ENCODE data around the gene MPI. TPM values are rescaled to one million over a fixed set of nuclear protein-coding genes. Genes with fewer than 3 reads are reported as not detected.

Gene MPI, protein sequence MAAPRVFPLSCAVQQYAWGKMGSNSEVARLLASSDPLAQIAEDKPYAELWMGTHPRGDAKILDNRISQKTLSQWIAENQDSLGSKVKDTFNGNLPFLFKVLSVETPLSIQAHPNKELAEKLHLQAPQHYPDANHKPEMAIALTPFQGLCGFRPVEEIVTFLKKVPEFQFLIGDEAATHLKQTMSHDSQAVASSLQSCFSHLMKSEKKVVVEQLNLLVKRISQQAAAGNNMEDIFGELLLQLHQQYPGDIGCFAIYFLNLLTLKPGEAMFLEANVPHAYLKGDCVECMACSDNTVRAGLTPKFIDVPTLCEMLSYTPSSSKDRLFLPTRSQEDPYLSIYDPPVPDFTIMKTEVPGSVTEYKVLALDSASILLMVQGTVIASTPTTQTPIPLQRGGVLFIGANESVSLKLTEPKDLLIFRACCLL
- 63.9 and 64.4 TPM in 2 replicates for total RNA-seq

GRCh38 chr15:74889883-74890664 is at the start of gene MPI:
Gene MPI (plus strand): TSS chr15:74890042. CDS start chr15:74890074, 32 bp downstream.
- Mint-ChIP-seq H3K9me3 (no peaks in the 10 kb centered on the region), H3K36me3 (ENCODE audit: low read depth) (peaks cover 32% of the 10 kb centered on the region), H3K27ac (peak within 1 kb of the TSS; percentile 84), H3K27me3 (no peaks in the 10 kb centered on the region), H3K4me3 (peak within 1 kb of the TSS; percentile 80), H3K4me1 (peaks cover 39% of the 10 kb centered on the region)
- intact Hi-C loops (cut with micrococcal nuclease), result loop anchor here (1.0 kb wide), 5 partner anchors 11 to 48 kb away; partner anchors contain the start of genes COX5A, FAM219B and SCAMP2
- DNase-seq, result peak; percentile 96

DNA sequence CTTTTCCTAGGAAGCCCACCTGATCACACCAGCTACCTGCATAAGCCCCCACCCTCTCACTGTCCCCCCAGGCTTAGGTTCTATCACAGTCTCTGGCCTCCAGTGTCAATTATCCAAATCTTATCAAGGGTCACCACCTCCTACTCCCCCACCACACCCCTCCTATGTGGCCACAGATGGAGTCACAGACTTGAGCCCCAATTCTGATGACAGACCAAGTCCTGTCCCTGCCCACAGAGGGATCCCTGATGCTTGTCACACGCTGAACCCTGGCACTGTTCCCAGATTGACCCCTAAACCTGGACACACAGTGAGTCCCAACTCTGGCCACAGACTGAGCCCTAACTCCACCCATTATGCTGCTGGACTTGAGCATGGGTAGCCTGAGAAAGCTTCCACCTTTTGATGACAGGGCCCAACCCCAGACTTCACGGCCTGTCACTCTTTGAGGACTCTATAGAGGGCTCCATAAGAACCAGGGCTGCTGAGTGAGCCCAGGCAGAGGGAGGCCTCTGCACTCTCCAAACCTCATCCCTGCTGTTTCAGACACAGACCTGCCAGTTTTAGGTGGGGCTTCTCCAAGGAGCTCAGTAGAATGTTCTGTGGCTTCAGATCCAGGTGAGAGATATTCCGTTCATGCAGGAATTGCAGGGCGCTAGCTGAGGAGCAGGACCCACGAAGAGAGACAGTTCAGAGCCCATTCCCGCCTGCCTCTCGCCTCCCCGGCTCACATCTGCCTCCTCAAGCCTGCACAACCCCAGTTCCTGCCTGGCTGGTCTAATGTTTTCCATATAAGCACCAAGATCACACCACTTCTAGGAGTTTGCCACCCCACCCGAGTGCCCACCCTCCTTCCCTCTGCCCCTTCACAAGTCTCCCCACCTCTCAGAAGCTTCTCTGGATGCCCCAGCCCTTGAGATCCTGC is 48.7 kb upstream of the MPI start:
- Mint-ChIP-seq H3K27ac (peak overlapping the region; percentile 35), H3K27me3 (no peaks in the 10 kb centered on the region), H3K36me3 (ENCODE audit: low read depth) (peaks cover 28% of the 10 kb centered on the region), H3K9me3 (no peaks in the 10 kb centered on the region), H3K4me1 (peaks cover 42% of the 10 kb centered on the region), H3K4me3 (peak overlapping the region; percentile 95)
- DNase-seq, result no peak
- intact Hi-C loops (cut with micrococcal nuclease), result loop anchor here (5.0 to 10.0 kb wide), 2 partner anchors 111 to 296 kb away; partner anchors contain the start of gene ARID3B

DNA sequence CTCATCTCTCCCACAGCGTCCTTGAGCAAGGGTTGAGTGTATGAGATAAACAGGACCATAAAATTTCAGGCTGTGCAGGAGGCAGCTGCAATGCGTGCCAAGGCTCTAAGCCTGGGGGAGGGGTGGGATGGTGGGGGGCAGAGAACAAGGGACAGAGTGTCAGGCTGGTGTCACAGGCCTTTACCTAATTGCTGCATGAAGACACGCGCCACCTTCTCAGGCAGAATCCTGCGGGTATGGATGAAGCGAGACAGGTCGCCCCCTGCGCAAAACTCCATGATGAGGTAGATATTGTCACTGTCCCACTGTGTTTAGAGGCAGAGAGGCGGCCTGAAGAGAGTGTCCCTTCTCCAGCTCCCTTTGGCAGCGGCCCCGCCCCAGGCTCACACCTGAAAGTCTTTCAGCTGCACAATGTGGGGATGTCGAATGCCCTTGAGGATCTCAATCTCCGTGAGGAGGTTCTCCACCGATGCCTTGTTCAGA is 47.9 kb upstream of the MPI start:
- DNase-seq, result peak; percentile 67
- intact Hi-C loops (cut with micrococcal nuclease), result loop anchor here (2.0 to 10.0 kb wide), 3 partner anchors 61 to 297 kb away; partner anchors contain the start of gene ARID3B
- peak overlapping the region; percentile 89 for H3K27ac Mint-ChIP-seq
- H3K4me3 Mint-ChIP-seq, result peak overlapping the region; percentile 95
- H3K4me1 Mint-ChIP-seq, result peaks cover 44% of the 10 kb centered on the region
- H3K36me3 Mint-ChIP-seq (ENCODE audit: low read depth), result peaks cover 30% of the 10 kb centered on the region
- H3K27me3 Mint-ChIP-seq, result no peaks in the 10 kb centered on the region
- no peaks in the 10 kb centered on the region for H3K9me3 Mint-ChIP-seq

- Mint-ChIP-seq H3K9me3 (no peaks in the 10 kb centered on the region), H3K27me3 (no peaks in the 10 kb centered on the region), H3K4me3 (peak within 1 kb of the TSS; percentile 95), H3K27ac (peak within 1 kb of the TSS; percentile 95), H3K36me3 (ENCODE audit: low read depth) (peaks cover 34% of the 10 kb centered on the region), H3K4me1 (peaks cover 48% of the 10 kb centered on the region)
- peak; percentile 99 for DNase-seq
- intact Hi-C loops (cut with micrococcal nuclease), result loop anchor here (1.0 to 10.0 kb wide), 4 partner anchors 30 to 298 kb away; partner anchors contain the start of genes ARID3B and SCAMP2
Observed at GRCh38 chr15:74842581-74843444, 47.0 kb upstream of the MPI start, which contains the start of gene ULK3. Gene ULK3 (minus strand): TSS chr15:74843156. CDS start chr15:74843105, 51 bp downstream.

DNA sequence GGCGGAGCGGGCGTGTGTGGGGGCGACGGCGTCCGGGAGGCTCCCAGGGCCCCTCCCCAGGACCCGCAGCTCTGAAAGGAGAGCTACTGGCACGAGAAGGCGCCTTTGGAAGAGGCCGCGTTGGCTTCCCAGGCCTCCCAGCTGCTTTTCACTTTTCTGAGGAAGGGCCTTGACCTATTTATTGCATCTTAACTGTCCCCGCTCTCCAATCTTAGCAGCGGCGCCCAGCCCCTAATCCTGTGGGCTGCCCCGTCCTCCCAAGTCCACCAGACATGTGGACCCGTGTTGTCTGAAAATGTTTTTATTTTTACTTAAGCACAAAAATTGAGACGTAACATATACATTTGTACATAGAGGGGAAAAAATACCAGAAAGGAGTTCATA is 46.4 kb upstream of the MPI start:
- peaks cover 48% of the 10 kb centered on the region for H3K4me1 Mint-ChIP-seq
- intact Hi-C loops (cut with micrococcal nuclease), result loop anchor here (1.0 to 10.0 kb wide), 4 partner anchors 30 to 299 kb away; partner anchors contain the start of genes ARID3B and SCAMP2
- DNase-seq, result no peak
- H3K27ac Mint-ChIP-seq, result peak overlapping the region; percentile 95
- no peaks in the 10 kb centered on the region for H3K27me3 Mint-ChIP-seq
- H3K4me3 Mint-ChIP-seq, result peak overlapping the region; percentile 95
- H3K9me3 Mint-ChIP-seq, result no peaks in the 10 kb centered on the region
- peaks cover 37% of the 10 kb centered on the region for H3K36me3 Mint-ChIP-seq (ENCODE audit: low read depth)

GRCh38 chr15:74843891-74844299 is 45.9 kb upstream of the MPI start:
- Mint-ChIP-seq H3K4me3 (peak overlapping the region; percentile 95), H3K27me3 (no peaks in the 10 kb centered on the region), H3K27ac (peak overlapping the region; percentile 95), H3K4me1 (peaks cover 48% of the 10 kb centered on the region), H3K36me3 (ENCODE audit: low read depth) (peaks cover 42% of the 10 kb centered on the region), H3K9me3 (no peaks in the 10 kb centered on the region)
- DNase-seq, result peak; percentile 64
- intact Hi-C loops (cut with micrococcal nuclease), result loop anchor here (1.0 to 10.0 kb wide), 4 partner anchors 29 to 299 kb away; partner anchors contain the start of genes ARID3B and SCAMP2

DNA sequence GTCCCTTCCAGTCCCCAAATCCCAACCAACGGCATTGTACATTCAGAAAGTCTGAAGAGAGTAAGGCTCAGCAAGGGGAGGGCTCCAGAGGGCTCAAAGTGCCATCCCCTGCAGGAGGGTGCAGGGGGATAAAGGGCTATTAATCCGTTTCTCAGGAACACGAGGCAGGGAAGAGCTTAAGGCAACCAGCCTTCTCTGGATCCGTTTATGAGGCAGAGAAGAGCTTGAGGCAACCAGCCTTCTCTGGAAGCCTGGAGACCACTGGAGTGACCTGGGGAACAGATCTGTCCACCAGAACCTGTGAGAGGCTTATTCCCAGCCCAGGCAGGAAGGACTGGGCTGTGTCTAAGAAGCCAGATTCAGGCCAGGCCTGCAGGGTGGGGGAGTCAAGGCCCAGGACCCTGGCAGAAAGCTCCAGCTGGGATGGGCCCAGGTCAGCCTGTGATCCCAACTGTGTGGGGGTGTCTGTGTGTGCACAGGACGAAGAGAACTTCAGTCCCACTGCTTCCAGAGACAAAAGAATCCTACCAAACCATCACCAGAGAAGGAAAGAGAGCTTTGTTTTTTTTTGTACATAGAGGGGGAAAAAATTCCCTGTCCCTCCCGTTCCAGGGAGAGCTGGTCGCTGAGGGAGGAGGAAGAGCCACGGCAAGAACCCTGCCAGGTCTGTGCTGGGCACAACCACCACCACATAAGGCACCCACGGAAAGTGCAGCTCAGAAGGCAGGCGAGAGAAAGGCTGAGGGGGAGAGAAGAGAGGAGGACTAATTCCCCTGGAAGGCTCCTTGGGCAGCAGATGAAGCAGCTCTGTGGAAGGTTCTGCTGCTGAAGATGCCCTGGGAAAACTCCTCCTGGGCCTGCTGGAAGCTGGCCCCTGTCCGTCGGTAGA is 45.3 kb upstream of the MPI start:
- no peaks in the 10 kb centered on the region for H3K27me3 Mint-ChIP-seq
- peak overlapping the region; percentile 95 for H3K4me3 Mint-ChIP-seq
- DNase-seq, result no peak
- intact Hi-C loops (cut with micrococcal nuclease), result loop anchor here (1.0 to 10.0 kb wide), 5 partner anchors 26 to 300 kb away; partner anchors contain the start of genes ARID3B and FAM219B
- no peaks in the 10 kb centered on the region for H3K9me3 Mint-ChIP-seq
- peaks cover 43% of the 10 kb centered on the region for H3K36me3 Mint-ChIP-seq (ENCODE audit: low read depth)
- peak overlapping the region; percentile 95 for H3K27ac Mint-ChIP-seq
- peaks cover 48% of the 10 kb centered on the region for H3K4me1 Mint-ChIP-seq

DNA sequence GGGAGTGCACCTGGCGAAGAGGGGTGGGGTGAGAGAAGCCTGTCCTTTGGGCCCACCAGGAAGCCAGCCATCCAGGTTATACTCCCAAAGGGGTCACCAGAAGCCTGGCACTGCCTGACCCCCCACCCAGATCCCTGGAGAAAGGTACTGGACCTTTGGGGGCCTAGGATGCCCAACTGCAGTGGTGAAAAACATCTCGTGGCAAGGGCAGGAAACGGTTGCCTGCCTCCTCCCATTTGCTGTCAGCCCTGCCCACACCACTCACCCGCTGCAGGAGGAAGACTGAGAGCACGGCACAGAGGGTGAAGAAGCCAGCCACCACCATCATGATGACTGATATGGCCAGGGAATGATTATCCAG is 44.7 kb upstream of the MPI start:
- no peaks in the 10 kb centered on the region for H3K27me3 Mint-ChIP-seq
- H3K4me1 Mint-ChIP-seq, result peaks cover 48% of the 10 kb centered on the region
- H3K4me3 Mint-ChIP-seq, result peak overlapping the region; percentile 95
- DNase-seq, result peak; percentile 88
- no peaks in the 10 kb centered on the region for H3K9me3 Mint-ChIP-seq
- peaks cover 47% of the 10 kb centered on the region for H3K36me3 Mint-ChIP-seq (ENCODE audit: low read depth)
- peak overlapping the region; percentile 95 for H3K27ac Mint-ChIP-seq
- intact Hi-C loops (cut with micrococcal nuclease), result loop anchor here (1.0 to 10.0 kb wide), 4 partner anchors 25 to 300 kb away; partner anchors contain the start of genes ARID3B and FAM219B

GRCh38 chr15:74845581-74845980 is 44.3 kb upstream of the MPI start:
- peak; percentile 77 for DNase-seq
- peaks cover 47% of the 10 kb centered on the region for H3K4me1 Mint-ChIP-seq
- H3K27ac Mint-ChIP-seq, result peak overlapping the region; percentile 95
- no peaks in the 10 kb centered on the region for H3K9me3 Mint-ChIP-seq
- no peaks in the 10 kb centered on the region for H3K27me3 Mint-ChIP-seq
- intact Hi-C loops (cut with micrococcal nuclease), result loop anchor here (1.0 to 10.0 kb wide), 4 partner anchors 25 to 301 kb away; partner anchors contain the start of genes ARID3B and FAM219B
- peaks cover 49% of the 10 kb centered on the region for H3K36me3 Mint-ChIP-seq (ENCODE audit: low read depth)
- peak overlapping the region; percentile 95 for H3K4me3 Mint-ChIP-seq

GRCh38 chr15:74847432-74847831 is 42.4 kb upstream of the MPI start:
- Mint-ChIP-seq H3K4me3 (no peak overlapping the region), H3K27me3 (no peaks in the 10 kb centered on the region), H3K36me3 (ENCODE audit: low read depth) (peaks cover 47% of the 10 kb centered on the region), H3K9me3 (no peaks in the 10 kb centered on the region), H3K27ac (no peak overlapping the region), H3K4me1 (peaks cover 28% of the 10 kb centered on the region)
- intact Hi-C loops (cut with micrococcal nuclease), result loop anchor here (10.0 kb wide), 1 partner anchor 303 kb away; the partner anchor contains the start of gene ARID3B
- DNase-seq, result no peak

GRCh38 chr15:74850393-74850792 is 39.4 kb upstream of the MPI start:
- peaks cover 43% of the 10 kb centered on the region for H3K36me3 Mint-ChIP-seq (ENCODE audit: low read depth)
- DNase-seq, result no peak

More at GRCh38 chr15:74850393-74850792, 39.4 kb upstream of the MPI start:
- Mint-ChIP-seq H3K9me3 (no peaks in the 10 kb centered on the region), H3K4me3 (no peak overlapping the region), H3K27ac (no peak overlapping the region), H3K4me1 (peaks cover 11% of the 10 kb centered on the region), H3K27me3 (no peaks in the 10 kb centered on the region)
- intact Hi-C loops (cut with micrococcal nuclease), result no loop called here

Data from activated CD4-positive, alpha-beta T cell treated with anti-CD3 and anti-CD28 coated beads, Interleukin-2, amount 10 ng/mL, durations not matched to agents 24 days and 14 days (primary cell).